Measurements from ENCODE around the gene SLC6A18.

SLC6A18 gene

DNA sequence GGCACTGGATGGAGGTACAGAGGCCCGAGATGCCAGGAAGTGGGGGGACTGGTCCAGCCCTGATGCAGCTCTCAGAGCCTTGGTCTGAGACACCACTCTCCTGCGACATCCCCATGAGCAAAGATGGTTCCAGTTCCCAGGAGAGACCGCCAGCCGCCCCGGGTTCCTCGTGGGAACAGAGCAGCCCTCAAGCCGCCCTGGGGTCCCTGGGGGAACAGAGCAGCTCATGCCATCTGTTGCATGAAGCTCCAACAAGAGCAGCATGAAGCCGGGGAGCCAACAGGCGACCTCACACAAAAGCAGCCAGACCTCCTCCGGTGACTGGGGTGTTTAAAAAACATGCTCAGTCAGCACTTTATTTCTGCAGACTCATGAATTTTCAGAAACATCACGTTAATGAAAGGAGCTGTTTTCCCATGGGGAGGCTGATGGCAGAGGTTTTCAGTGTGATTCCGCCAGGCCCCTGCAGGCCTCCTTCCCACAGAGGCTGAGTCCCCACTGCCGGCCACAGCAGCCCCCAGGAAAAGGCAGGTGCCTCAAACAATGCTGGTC, 6.2 kb downstream of the SLC6A18 start:
- DNase-seq (ENCODE audit: low read depth in 2 of 2) = no peak

DNA sequence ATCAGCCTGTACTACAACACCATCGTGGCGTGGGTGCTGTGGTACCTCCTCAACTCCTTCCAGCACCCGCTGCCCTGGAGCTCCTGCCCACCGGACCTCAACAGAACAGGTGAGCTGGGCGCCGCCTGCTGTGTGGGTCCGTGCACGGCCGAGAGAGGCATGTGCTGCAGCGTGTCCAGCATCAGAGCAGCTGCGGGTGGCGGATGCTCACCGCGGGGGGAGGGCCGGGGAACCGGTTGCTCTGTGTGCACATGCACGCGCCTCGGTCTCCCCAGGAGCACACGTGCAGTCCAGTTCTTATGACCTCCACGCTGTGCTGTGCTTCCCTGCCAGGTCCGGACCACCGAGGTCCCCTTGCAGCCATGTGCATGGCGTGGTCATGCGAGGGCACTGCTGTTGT, 7.6 kb downstream of the SLC6A18 start:
- DNase-seq (ENCODE audit: low read depth in 2 of 2) = no peak

DNA sequence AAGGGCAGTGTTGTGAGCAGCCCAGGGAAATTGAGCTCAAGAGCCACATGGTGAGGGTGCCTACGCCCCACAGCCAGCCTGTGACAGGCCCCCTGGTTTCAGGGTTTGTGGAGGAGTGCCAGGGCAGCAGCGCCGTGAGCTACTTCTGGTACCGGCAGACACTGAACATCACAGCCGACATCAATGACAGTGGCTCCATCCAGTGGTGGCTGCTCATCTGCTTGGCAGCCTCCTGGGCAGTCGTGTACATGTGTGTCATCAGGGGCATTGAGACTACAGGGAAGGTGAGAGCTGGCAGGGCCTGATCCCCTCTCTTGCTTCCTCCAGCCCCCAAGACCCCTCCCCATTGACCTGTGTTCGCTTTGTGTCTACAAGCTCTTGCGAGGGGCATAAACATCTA, 10.2 kb downstream of the SLC6A18 start:
- DNase-seq (ENCODE audit: low read depth in 2 of 2) = no peak

DNA sequence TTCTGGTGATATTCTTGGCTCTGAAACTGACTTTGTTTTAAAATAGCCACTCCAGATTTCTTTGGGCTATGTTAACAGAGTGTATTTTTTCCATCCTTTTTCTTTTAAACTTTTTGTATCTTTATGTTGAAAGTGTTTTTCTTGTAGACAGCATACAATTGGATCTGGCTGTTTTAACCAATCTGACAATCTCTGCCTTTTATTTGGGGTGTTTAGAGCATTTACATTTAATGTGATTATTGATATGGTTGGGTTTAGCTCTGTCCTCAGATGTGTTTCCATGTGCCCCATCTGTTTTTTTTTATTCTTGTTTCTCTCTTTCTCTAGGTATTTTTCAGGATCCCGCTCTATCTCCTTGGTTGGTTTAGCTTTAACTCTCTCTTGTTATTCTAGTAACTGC, 10.7 kb downstream of the SLC6A18 start:
- DNase-seq (ENCODE audit: low read depth in 2 of 2) = no peak

DNA sequence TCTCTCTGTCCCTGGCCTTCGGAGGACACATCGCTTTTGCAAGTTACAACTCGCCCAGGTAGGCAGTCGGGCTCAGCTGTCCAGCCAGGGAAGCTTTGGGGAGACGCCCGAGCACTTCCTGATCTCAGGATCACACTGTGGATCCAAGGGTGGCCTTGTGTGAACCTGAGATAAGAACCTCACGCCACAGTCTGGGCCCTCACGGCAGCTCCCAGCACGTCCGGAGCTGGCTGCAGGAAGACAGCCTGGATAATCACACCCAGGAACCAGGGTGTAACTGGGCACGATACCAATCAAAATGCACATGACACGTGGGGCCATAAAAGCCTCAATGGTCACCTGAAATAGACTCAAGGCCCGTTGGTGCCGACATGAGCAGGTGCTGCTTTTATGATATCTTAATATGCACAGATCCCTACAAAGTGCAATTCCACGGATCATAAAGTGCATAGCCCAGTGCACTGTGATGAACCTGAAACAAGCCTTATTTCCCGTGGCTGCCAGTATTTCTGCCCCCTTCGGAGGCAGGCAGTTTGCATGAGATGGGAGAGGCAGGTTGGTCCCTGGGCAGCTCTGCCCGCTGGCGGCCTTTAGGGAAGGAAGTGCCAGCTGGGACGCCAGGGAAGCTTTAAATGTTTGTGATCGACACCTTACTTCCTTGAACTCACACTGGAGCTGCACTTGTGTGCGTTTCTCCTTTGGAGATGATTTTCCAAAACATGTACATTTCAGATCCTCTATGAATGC, 14.5 kb downstream of the SLC6A18 start:
- no peak for DNase-seq (ENCODE audit: low read depth in 2 of 2)

DNA sequence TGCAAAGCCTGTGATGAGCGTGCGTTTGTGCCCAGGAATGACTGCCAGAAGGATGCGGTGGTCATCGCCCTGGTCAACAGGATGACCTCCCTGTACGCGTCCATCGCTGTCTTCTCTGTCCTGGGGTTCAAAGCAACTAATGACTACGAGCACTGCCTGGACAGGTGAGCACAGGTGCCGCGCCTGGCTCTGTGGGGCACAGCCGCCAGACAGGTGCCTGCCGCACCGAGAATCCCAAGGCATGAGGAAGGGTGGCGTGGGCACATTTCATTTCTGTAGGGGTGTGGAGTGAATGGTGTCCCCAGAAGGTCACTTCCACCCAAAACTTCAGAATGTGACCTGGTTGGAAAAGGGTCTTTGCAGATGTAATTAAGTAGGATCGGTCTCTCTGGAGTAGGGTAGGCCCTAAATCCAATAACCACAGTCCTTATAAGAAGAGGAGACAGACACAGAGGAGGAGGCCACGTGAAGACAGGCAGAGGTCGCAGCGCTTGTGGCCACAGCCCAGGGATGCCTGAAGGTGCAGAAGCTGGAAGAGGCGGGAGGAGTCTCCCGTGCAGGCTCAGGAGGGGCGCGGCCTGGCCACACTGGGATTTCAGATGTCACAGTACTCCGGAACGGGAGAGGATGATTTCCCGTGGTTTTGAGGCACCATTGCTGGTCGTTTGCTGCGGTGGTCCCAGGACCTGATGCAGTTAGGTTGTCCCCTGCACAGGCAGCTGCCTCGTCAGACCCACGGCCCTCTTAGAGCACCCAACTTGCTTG, 15.5 kb downstream of the SLC6A18 start:
- no peak for DNase-seq (ENCODE audit: low read depth in 2 of 2)

DNA sequence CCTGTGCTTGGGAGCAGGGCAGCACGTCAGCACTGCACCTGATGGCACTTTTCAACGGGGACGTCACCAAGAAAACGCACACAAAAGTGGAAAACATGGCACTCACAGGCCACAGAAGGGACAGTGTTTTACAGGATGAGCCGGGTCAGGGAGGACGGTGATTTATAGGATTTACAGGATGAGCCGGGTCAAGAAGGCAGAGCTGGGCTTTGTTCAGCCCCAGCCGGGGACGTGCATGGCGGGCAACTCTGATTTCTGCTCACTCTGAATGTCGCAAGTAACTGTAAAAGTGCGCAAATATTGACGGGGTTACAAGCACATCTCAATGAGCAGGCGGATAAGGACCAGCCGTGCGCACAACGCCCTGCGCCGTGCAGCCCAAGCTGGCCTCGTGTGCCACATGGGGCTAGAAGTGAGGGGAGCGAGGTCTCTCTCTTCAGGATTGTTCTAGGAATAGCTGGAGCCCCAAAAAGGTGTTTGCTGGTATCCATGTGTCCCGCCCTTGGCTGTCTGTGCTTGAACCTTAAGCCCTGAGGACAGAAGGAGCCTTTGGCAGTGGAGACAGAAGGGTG, 16.4 kb downstream of the SLC6A18 start:
- DNase-seq (ENCODE audit: low read depth in 2 of 2) = no peak

DNA sequence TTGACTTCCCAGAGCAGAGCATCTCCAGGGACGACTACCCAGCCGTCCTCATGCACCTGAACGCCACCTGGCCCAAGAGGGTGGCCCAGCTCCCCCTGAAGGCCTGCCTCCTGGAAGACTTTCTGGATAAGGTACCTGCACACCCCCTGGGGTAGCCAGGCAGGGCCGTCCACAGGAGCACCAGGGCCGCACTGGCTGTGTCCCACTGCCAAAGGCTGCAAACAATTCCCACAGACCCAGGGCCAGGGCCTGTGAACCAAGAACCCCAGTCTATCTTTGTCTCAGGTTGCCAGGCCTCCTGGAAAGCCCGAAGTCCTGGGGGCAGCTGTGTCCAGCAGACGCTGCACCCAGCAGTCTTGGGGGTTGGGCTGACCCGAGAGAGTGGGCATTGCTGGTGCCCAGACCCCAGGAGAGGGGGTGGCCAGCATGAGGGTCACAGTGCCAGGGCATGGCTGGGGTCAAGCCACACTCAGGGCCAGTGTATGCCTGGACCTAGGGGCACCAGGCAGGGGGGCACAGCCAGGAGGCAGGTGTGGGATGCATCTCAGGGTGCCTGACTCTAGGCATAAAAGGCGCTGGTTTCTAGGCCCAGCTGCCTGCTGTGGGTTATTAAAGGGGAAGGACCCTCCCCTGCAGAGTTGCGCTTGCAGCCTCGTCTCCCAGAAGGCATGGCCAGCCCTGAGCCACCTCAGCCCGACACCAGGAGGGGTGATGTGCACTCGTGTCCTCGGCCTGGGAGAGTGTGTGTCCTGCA, 17.7 kb downstream of the SLC6A18 start:
- DNase-seq (ENCODE audit: low read depth in 2 of 2) = no peak

DNA sequence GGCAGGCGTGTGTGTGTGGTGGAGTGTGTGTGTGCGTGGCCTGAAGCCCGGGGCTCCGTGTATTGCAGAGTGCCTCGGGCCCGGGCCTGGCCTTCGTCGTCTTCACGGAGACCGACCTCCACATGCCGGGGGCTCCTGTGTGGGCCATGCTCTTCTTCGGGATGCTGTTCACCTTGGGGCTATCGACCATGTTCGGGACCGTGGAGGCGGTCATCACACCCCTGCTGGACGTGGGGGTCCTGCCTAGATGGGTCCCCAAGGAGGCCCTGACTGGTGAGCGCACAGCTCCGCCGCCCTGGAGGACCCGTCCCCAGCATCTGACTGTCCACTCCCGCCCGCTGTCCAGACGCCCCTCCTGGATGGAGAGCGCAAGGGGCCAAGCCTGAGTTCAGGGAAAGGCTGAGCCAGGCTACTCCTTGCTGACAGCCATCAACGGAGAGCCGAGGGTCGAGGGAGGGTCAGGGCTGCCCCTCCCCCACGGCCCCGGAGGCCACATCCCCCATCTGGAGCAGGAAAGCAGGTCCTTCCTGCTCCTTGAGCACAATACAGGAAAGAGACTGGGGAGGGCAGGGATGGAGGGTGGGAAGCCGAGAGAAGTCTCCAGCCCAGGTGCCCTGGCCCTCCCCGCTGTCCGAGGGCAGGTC, 18.4 kb downstream of the SLC6A18 start:
- no peak for DNase-seq (ENCODE audit: low read depth in 2 of 2)

DNA sequence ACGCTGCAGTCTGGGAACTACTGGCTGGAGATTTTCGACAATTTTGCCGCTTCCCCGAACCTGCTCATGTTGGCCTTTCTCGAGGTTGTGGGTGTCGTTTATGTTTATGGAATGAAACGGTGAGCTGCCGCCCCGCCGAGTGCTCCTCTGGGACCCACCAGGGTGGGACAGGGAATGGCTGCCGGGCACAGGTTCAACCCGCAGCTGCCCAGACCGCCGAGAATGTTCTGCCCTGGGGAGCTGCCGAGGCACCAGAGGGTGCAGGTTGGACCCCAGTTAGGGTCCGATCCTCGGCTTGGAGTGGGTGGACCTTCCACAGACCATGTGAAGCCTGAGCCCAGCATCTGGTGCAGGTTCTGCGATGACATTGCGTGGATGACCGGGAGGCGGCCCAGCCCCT, 19.1 kb downstream of the SLC6A18 start:
- no peak for DNase-seq (ENCODE audit: low read depth in 2 of 2)

DNA sequence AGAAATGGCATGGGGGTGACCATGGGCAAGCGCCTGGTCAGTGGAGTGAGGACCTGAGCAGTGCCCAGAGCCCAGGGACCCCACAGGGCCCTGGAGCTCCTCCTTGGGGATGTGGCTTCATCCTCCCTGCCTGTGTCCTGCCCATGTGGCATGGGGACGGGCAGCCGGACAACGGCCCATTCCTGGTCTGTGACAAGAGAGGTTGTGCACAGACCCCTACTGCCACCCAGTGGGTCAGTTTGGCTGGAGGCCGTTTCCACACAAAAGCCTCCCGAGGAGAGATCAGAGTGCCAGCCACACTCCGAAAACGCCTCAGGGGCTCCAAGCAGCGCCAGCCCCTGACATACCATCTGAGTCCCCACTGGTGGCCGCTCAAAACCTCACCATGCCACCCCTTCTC, 19.8 kb downstream of the SLC6A18 start:
- DNase-seq (ENCODE audit: low read depth in 2 of 2) = no peak

DNA sequence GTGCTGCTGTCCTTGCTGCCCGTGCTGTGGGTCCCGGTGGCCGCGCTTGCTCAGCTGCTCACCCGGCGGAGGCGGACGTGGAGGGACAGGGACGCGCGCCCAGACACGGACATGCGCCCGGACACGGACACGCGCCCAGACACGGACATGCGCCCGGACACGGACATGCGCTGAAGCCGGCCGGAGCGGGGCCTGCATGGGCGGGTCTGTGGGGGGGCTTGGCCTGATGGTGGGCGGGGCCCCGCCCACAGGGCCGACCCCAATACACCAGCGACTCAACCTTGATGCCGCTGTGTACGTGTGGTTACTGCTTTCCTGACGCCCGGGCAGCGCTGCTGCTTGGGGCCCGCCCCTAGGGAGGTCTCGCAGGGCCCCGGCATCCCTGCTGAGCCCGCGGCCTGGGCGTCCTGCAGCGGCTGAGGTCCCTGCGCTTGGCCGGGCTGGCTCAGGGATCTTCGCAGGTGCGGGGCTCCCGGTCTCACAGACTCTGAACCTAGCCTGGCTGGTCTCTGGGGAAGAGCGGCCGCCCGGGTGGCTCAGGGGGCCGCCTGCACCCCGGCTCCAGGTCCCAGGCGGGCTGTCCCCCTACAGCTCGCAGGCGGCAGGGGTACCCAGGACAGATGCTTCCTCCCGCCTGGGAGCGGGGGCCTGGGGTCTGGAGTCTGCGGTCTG, 20.9 kb downstream of the SLC6A18 start:
- no peak for DNase-seq (ENCODE audit: low read depth in 2 of 2)

DNA sequence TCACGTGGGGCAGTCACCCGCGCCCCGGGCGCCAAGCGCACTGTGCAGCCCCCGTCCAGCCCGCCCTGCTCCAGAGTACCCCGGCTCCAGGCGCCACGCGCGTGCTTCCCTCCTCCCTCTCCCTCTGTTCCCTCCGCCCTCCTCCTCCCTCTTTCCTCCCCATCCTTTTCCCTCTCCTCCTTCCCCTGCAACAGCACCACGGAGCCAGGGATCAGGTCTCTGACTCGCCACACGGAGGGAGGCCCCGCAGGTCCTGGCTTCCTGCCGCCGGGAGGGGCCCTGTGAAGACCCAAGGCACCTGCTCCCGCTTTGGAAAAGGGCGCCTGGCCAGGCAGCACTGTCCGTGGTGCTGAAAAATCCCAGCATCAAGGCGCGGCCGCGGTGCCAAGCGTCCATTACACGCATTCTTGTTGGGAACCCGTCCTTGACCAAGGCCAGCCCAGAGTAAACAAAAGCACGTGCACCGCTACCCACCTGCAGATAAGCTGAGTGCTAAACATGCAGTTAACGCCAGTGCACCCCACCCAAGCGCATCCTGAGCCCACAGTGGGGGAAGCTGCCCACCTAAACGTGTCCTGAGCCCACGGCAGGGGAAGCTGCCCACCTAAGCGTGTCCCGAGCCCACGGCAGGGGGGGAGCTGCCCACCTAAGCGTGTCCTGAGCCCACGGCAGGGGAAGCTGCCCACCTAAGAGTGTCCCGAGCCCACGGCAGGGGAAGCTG, 21.7 kb downstream of the SLC6A18 start:
- DNase-seq (ENCODE audit: low read depth in 2 of 2) = no peak

DNA sequence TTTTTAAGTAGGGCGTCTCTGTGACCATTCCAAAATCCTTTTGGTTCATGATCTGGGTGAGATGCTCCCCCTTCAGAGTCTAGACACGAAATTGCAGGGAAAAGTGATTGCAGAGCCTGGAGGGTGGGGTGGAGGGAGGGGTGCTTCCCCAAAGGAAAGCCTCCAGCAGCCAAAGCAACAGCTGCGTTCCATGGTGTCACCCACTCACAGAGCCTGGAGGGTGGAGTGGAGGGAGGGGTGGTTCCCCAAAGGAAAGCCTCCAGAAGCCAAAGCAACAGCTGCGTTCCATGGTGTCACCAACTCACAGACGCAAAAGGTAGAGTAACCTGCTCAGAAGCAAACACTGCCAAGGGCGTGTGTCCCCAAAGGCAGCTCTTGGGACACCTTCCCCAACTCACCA, 22.6 kb downstream of the SLC6A18 start:
- DNase-seq (ENCODE audit: low read depth in 2 of 2) = no peak

DNA sequence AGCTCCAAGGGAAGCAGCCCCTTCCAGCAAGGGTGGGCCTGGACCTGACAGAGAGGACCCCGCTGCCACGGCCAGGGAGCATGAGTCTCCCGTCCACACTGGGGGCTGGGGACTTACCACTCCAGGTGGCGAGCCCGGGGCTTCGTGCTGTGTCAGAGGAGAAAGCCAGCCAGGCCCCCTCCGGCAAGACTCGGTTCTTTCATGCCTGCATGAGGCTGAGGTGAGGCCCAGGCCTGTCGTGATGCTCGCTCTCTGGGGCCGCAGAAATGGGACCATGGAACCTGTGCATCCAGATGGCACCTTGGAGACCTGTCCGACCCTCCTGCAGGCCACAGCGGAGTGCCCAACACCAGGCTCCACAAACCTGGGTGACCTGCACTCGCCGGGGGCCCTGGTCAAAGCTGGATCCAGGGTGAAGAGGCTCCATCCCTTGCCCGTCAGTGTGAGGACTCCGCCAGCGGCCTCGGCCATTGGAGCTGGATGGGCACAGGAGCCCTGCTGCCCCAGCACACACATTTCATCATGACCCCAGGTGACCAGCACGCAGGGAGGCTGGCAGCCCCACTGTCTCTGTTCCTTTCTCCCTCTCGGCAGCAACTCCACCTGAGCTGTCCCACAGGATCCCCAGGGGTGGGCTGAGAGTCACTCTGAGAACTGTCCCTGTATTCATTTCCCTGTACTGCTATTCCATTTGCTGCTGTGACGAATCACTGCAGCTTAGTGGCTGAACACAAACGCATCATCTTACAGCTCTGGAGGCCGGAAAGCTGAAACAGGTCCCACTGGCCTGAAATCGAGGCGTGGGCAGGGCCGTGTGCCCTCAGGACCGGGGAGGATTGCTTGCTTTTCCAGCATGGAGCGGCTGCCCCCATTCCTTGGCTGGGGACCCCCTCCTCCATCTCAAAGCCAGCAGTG, 24.4 kb downstream of the SLC6A18 start:
- DNase-seq (ENCODE audit: low read depth in 2 of 2) = no peak

DNA sequence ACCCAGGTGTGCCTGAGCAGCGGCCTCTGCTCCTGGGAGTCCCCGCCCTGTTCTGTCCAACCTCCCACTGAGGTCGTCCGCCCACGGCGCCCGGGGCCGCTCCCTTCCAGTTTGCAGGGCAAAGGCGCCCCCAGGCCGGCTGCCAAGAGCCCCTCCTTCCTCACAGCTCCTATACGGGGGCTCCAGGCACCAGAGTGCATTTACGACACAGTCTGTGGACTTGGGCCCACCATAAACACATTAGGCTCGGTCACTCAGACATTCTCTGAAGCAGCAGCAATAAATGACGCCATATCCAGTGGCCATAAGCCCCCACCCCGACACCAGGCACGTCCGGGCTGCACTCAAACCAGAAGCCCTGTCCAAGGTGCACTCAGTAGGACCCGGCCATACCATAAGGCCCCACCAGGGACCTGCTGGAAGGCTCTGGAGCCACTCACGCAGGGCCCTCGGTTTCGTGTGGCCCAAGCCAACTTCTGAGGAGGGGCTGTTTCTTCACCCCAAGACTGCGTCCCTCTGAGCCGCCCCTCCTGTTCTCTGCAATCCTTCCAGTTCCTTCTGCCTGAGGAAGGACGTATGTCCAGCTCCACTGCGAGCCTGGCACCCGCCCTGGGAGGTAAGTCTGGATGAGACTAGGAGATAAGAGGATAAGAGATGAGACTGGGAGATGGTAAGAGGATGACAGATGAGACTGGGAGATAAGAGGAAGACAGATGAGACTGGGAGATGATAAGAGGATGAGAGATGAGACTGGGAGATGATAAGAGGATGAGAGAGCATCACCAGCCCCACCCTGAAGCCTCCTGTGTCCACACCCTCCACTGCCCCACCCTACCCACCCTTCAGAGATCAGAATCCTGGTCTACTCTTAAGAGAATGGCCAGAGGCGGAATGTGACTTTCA, 26.7 kb downstream of the SLC6A18 start:
- DNase-seq (ENCODE audit: low read depth in 2 of 2) = no peak

DNA sequence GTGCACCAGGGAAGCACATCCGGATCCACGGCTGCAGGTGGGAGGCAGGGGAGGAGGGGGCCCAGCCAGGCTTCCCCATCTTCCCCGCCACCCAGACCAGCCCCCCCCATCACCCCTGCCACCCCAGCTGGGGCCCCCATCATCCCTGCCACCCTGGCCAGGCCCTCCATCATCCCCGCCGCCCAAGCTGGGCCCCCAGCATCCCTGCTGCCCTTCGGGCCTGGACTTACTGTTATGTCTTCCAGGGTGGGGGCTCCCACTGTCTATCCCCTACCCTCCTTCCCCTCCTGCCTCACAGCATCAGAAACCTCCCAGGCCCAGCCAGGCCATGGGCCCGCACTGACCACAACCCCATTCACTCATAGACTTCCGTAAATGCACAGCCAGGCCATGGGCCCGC, 27.5 kb downstream of the SLC6A18 start:
- no peak for DNase-seq (ENCODE audit: low read depth in 2 of 2)

DNA sequence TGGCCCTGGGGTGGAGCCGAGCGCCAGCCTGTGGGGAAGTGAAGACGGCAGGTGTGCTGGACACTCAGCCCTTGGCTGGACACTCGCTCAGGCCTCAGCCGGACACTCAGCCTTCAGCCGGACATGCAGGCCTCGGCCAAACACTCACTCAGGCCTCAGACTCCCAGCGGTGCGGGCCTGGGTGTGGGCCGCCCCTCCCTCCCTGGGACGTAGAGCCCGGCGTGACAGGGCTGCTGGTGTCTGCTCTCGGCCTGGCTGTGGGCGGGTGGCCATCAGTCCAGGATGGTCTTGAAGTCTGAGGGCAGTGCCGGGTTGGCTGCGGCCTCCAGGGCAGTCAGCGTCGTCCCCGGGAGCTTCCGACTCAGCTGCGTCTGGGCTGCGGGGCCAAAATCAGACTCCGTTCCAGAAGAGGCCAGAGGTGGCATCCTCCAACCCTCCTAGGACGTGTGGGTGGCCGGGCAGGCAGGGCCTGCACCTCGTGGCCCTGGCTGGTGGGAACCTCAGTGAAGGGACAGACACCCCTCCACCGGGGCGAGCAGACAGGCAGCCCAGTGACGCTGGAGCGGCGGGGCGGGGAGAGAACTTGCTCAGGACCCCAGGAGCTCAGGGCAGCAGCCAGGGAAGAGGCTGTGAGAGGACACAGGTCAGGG, 28.4 kb downstream of the SLC6A18 start:
- DNase-seq (ENCODE audit: low read depth in 2 of 2) = no peak

Measured in stimulated activated CD8-positive, alpha-beta memory T cell treated with anti-CD3 and anti-CD28 coated beads, Interleukin-7, amount 100 ng/mL, for 4 hours (primary cell).